ENCODE data around the gene ANLN.

ANLN gene

GRCh38 chr7:36390199-36391090 is 783 bp downstream of the ANLN start:
- peak overlapping the region; percentile 81 for H3K4me3 ChIP-seq
- H3K27ac ChIP-seq = peak overlapping the region; percentile 74 to 75
- TF ChIP-seq, protein P1, sequence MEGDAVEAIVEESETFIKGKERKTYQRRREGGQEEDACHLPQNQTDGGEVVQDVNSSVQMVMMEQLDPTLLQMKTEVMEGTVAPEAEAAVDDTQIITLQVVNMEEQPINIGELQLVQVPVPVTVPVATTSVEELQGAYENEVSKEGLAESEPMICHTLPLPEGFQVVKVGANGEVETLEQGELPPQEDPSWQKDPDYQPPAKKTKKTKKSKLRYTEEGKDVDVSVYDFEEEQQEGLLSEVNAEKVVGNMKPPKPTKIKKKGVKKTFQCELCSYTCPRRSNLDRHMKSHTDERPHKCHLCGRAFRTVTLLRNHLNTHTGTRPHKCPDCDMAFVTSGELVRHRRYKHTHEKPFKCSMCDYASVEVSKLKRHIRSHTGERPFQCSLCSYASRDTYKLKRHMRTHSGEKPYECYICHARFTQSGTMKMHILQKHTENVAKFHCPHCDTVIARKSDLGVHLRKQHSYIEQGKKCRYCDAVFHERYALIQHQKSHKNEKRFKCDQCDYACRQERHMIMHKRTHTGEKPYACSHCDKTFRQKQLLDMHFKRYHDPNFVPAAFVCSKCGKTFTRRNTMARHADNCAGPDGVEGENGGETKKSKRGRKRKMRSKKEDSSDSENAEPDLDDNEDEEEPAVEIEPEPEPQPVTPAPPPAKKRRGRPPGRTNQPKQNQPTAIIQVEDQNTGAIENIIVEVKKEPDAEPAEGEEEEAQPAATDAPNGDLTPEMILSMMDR (IDR thresholded peaks at IDR 0.05) = no peak
- DNase-seq (ENCODE audit: low spot score) = peak; percentile 78

DNA sequence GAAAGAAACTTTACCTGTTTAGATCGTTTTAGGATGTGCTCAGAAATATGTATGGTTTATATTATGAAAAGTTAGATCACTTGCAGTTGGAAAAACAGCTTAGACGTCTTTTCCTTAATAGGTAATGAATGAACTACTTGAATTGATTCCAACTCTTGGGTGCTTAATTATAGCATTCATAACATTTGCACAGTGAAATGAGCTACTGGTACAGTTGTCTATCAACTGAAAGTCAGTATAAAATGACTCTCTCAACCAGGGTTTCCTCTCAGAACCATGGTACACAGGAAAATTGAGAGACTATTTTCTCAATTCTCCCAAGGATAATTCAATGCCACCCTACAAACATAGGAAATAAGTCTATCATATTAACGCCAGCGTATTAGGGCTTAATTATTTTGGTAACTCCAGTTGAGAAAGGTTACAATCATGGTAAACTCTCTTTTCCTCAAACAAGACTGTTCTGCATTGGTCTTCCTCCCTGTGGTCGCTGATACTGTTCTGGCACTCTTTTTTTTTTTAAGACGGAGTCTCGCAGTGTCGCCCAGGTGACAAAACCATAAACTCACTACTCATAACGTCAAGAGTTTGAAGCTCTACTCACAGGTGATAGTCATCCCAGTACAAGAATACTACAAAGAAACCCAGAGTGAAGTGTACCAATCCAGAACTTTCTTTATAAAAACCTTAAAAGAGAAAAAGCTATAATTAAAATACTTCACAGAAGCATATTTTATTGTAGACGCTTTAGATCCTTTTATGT is 2.0 kb downstream of the ANLN start:
- Histone ChIP-seq H3K4me3 (no peak overlapping the region), H3K27ac (no peak overlapping the region)
- DNase-seq (ENCODE audit: low spot score) = no peak
- TF ChIP-seq, protein P1 (IDR thresholded peaks at IDR 0.05) = no peak

DNA sequence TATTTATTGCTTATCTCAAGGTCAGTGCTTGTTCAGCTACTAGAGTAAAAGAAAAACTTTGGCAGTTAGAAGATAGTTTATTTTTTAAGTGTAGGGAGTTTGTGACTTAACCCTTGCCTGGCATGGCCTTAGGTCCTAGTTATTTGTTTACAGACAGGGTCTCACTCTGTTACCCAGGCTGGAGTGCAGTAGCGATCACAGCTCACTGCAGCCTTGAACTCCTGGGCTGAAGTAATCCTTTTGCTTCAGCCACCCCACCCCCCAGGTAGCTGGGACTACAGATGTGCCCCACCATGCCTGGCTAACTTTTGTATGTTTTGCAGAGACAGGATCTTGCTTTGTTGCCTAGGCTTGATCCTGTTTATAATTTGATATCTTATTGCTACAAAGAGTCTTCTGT is 4.2 kb downstream of the ANLN start:
- Histone ChIP-seq H3K27ac (no peak overlapping the region), H3K4me3 (no peak overlapping the region)
- TF ChIP-seq, protein P1 (IDR thresholded peaks at IDR 0.05) = no peak
- DNase-seq (ENCODE audit: low spot score) = no peak

DNA sequence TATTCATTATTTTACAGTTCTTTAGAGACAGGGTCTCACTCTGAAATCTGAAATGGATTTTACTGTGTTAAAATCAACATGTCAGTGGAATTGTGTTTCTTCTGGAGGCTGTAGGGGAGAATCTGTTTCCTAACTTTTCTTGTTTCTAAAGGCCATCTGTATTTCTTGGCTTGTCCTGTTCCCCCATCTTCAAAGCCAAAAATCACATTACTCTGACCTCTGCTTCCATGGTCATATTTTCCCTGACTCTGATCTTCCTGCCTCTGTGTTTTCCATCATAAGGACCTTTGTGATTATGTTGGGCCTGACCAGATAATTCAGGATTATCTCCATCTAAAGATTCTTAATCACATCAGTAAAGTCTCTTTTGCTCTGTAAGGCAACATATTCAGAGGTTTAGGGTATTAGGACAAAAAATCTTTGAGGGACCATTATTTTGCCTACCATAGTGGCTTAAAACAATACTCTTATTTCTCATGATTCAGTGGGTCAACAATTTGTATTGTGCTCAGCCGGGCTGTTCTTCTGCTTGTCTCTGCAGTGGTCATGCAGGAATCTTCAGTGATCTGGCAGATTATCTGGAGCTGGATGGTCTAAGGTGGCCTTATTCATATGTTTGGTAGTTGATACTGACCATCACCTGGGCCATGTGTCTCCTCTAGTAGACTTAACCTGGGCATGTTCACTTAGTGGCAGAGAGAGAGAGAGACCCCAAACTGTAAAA is 5.7 kb downstream of the ANLN start:
- Histone ChIP-seq H3K27ac (no peak overlapping the region), H3K4me3 (no peak overlapping the region)
- no peak for DNase-seq (ENCODE audit: low spot score)
- TF ChIP-seq, protein P1 (IDR thresholded peaks at IDR 0.05) = no peak

GRCh38 chr7:36396150-36396549 is 6.5 kb downstream of the ANLN start:
- no peak overlapping the region for H3K4me3 ChIP-seq
- TF ChIP-seq, protein P1 (IDR thresholded peaks at IDR 0.05) = no peak
- no peak for DNase-seq (ENCODE audit: low spot score)
- no peak overlapping the region for H3K27ac ChIP-seq

DNA sequence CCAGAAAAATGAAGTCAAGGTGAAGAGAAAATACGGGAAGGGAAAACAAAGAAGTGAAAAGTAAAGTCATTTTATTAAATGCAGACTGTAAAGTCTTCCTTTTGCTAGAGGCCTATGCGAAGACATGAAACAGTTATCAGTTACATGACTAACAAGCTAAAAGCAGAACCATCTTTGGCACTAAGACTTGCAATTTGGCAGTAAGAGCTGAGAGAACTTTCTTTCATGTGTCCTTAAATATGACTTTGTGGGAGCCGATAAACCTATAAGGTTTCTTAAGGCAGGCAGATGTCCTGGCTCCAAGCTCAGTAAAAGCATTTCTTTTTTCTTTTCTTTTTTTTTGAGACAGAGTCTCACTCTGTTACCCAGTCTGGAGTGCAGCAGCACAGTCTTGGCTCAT is 10.4 kb downstream of the ANLN start:
- TF ChIP-seq, protein P1 (IDR thresholded peaks at IDR 0.05) = no peak
- Histone ChIP-seq H3K27ac (no peak overlapping the region), H3K4me3 (no peak overlapping the region)
- DNase-seq (ENCODE audit: low spot score) = no peak

Data from coronary artery (tissue), 2 donors.